ENCODE measurements around the gene PSMD8.
"Not testable (repeated sequence)": the region's sequence is repeated elsewhere in the genome, so short reads cannot be mapped to it uniquely, and the experiment has no call there.

The PSMD8 gene

DNA sequence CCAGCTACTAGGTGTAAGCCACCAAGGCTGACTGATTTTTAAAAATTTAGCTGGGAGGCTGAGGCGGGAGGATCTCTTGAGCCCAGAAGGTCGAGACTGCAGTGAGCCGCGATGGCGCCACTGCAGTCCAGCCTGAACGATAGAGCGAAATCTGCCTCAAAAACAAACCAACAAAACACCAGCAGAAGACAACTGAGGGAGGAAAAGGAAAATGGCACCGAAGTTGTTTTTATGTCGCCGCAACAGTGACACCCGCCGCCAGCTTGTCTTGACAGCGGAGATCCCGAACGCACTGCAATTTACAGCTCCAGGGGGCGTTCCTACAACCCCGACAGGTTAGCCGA, 28.2 kb downstream of the PSMD8 start:
- peak overlapping the region; percentile 89 for H3K4me3 ChIP-seq (ENCODE audit: low read depth, low read length)
- TF ChIP-seq, protein P1, sequence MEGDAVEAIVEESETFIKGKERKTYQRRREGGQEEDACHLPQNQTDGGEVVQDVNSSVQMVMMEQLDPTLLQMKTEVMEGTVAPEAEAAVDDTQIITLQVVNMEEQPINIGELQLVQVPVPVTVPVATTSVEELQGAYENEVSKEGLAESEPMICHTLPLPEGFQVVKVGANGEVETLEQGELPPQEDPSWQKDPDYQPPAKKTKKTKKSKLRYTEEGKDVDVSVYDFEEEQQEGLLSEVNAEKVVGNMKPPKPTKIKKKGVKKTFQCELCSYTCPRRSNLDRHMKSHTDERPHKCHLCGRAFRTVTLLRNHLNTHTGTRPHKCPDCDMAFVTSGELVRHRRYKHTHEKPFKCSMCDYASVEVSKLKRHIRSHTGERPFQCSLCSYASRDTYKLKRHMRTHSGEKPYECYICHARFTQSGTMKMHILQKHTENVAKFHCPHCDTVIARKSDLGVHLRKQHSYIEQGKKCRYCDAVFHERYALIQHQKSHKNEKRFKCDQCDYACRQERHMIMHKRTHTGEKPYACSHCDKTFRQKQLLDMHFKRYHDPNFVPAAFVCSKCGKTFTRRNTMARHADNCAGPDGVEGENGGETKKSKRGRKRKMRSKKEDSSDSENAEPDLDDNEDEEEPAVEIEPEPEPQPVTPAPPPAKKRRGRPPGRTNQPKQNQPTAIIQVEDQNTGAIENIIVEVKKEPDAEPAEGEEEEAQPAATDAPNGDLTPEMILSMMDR (IDR thresholded peaks at IDR 0.05; ENCODE audit: low read depth, low read length) = no peak

DNA sequence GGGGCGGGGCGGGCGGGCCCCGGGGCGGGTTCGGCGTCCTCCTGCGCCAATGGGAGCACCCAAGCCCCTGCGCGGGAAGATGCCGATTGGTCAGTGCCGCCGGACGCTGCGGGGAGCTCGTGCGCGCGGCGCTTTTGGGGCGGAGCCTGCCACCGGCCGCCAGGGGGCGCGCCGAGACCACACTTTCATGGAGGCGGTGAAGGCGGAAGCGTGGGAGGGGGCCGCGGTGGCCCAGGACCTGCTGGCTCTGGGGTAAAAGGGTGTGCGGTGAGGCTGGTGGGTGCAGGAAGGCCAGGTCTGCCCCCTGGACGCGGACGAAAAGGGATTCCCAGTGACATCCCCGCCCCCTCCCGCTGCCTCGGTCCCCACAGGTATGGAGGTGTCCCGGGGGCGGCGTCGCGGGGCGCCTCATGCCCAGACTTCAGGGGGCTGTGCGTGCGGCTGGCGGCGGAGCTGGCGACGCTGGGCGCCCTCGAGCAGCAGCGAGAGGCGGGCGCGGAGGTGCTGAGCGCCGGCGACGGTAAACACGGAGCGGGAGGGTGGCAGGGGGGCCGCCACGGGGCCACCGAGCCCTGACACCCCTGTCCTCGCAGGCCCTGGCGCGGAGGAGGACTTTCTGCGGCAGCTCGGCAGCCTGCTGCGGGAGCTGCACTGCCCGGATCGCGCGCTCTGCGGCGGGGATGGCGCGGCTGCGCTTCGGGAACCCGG, 28.8 kb downstream of the PSMD8 start, which contains the start of gene FAM98C:
Gene FAM98C (plus strand): TSS at position 127 of the 708 bp plus-strand sequence. CDS start 61 bp downstream, at position 188.
- TF ChIP-seq, protein P1 (IDR thresholded peaks at IDR 0.05; ENCODE audit: low read depth, low read length) = peak; percentile 61
- H3K4me3 ChIP-seq (ENCODE audit: low read depth, low read length) = peak within 1 kb of the TSS; percentile 89

DNA sequence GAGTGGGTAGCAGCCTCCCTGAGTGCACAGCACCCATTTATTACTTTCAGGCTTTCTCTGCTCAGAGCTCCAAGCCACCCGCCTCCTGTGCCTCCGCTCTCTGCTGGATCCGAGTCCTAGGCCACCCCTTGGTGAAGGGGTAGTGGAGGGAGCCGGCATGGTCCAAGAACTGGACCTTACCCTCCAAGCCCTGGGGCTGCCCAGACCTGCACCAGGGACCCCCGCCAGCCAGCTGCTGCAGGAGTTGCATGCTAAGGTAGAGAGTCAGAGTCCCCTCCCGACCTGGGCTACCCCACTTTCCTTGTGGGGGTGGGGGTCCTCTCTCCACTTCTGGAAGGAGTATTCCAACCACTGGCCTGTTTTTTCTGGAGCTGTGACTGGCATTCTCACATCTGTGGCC, 30.5 kb downstream of the PSMD8 start:
- TF ChIP-seq, protein P1 (IDR thresholded peaks at IDR 0.05; ENCODE audit: low read depth, low read length) = no peak
- no peak overlapping the region for H3K4me3 ChIP-seq (ENCODE audit: low read depth, low read length)

DNA sequence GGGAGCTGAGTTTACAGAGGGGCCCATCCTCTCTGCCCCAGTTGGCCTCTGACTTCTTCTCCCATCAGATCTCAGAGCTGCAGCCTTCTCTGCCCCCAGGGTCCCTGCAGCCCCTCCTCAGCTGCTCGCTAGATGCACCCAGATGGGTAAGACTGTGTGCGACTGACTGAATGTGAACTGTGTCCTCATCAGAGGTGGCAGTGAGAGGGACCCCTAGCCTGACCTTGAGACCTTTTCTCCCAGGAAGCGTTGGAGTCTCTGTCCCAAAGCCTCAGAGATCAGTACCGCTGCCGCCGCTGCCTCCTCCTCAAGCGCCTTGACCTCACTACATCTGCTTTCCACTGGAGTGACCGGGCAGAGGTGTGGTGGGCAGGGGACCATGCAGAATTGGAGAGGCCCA, 30.9 kb downstream of the PSMD8 start:
- no peak overlapping the region for H3K4me3 ChIP-seq (ENCODE audit: low read depth, low read length)
- TF ChIP-seq, protein P1 (IDR thresholded peaks at IDR 0.05; ENCODE audit: low read depth, low read length) = no peak

DNA sequence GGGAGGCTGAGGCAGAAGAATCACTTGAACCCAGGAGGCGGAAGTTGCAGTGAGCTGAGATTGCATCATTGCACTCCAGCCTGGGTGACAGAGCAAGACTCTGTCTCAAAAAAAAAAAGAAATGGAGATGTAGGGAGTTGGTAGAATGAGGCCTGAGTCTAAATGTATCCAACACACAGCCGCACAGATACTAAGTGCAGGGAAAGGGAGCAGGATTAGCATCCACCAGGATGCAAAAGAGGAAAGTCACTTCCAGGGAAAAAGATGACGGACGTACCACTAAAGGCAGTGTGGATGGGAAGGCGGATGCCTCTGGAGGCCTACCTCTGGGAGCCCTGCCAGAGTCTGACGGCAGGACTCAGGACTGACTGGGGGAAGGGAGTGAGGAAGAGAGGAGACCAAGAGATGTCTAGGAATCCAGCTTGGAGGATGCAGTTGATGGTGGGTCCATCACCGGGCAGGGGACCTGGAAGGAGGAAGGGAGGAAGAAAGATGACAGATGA, 35.3 kb downstream of the PSMD8 start:
- H3K4me3 ChIP-seq (ENCODE audit: low read depth, low read length) = no peak overlapping the region
- TF ChIP-seq, protein P1 (IDR thresholded peaks at IDR 0.05; ENCODE audit: low read depth, low read length) = no peak

DNA sequence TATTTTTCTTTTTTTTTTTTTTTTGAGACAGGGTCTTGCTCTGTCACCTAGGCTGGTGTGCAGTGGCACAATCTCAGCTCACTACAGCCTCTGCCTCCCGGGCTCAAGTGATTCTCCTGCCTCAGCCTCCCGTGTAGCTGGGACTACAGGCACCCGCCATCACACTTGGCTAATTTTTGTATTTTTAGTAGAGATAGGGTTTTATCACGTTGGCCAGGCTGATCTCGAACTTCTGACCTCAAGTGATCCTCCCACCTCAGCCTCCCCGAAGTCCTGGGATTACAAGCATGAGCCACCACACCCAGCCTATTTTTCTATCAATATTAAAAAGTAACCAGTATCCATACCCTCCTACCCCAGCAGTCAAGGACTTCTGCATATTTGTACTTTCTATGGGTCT, 36.0 kb downstream of the PSMD8 start:
- H3K4me3 ChIP-seq (ENCODE audit: low read depth, low read length) = not testable (repeated sequence)

DNA sequence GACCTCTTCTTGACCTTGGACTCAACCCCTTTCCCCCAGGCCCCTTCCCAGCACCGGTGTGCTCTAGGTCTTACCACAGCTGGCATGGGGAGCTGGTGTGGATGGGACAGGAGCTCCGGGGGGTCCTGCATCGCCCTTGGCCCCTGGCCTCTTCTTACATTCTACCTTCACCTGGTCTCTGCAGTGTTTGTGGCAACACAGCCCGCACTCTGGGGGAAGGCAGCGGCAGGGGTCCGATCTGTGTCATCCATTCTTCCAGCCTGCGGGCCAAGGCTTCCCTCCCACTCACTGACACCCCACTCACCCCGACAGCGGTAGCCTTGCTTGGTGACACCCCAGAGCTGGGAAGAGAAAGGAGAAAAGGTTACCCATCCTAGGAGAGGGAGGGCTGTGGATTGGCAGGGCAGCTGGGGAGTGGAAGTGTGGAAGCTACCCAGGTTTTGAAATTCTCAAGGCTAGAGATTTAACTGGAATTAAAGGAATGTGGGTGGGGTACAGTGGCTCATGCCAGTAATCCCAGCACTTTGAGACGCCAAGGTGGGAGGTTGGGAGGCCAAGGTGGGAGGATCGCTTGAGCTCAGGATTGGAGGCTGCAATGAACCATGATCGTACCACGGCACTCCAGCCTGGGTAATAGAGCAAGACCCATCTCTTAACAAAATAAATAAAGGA, 36.8 kb downstream of the PSMD8 start:
- TF ChIP-seq, protein P1 (IDR thresholded peaks at IDR 0.05; ENCODE audit: low read depth, low read length) = no peak
- no peak overlapping the region for H3K4me3 ChIP-seq (ENCODE audit: low read depth, low read length)

DNA sequence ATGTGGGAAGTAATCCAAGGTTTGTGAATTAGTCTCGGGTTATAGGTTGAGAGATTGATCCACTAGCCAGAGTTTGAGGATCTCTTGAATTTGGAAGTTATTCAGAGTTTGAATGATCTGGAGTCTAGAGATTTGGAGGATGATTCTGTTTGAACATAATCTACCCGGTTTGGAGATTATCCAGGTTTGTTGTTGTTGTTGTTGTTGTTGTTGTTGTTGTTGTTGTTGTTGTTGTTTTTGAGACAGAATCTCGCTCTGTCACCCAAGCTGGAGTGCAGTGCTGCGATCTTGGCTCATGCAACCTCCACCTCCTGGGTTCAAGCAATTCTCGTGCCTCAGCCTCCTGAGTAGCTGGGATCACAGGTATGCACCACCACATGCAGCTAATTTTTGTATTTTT, 37.5 kb downstream of the PSMD8 start:
- not testable (repeated sequence) for H3K4me3 ChIP-seq (ENCODE audit: low read depth, low read length)
